Fibroblast of villous mesenchyme (primary cell): ENCODE data around the gene RERE. TPM values are rescaled to one million over a fixed set of nuclear protein-coding genes. Genes with fewer than 3 reads are reported as not detected.

Experiments
- DNase-seq: peaks from one replicate; pipeline ENCODE4 v3.0.0-alpha.2; 2010; ENCODE audit warnings: low read depth
- H3K4me3 ChIP-seq: 2 replicates; pipeline ENCODE4 v1.5.1; 2011; ENCODE audit warnings: low read depth, mild to moderate bottlenecking, low read length
- CTCF ChIP-seq: IDR thresholded peaks from 2 replicates; pipeline ENCODE4 v1.5.1; 2012; ENCODE audit warnings: low read depth, mild to moderate bottlenecking, low read length; ENCODE audit not compliant: insufficient read depth
- total RNA-seq: library from RNA; depleted of rRNA; stranded (reverse); fragments of >200 nt; gene quantifications from 2 replicates; pipeline ENCODE4 v1.2.3, GENCODE V29; 2012

The RERE gene
- total RNA-seq, 1 donor = 51.4 TPM

GRCh38 chr1:8431019-8431418, 386.4 kb downstream of the RERE start:
- DNase-seq = no peak
- no peak for TF ChIP-seq CTCF
- H3K4me3 ChIP-seq = no peak overlapping the region

- TF ChIP-seq CTCF = no peak
- no peak overlapping the region for H3K4me3 ChIP-seq
- DNase-seq = no peak
These were observed 387.0 kb downstream of the RERE start for GRCh38 chr1:8430476-8430875.

- no peak for DNase-seq
- TF ChIP-seq CTCF = no peak
- H3K4me3 ChIP-seq = no peak overlapping the region
These were observed 387.8 kb downstream of the RERE start for GRCh38 chr1:8429549-8430110.

GRCh38 chr1:8428441-8428840, 389.0 kb downstream of the RERE start:
- TF ChIP-seq CTCF = no peak
- H3K4me3 ChIP-seq = no peak overlapping the region
- no peak for DNase-seq

- TF ChIP-seq CTCF = no peak
- DNase-seq = no peak
- no peak overlapping the region for H3K4me3 ChIP-seq
These were observed 389.5 kb downstream of the RERE start for GRCh38 chr1:8427986-8428385.

GRCh38 chr1:8427493-8427892, 389.9 kb downstream of the RERE start:
- no peak for TF ChIP-seq CTCF
- DNase-seq = peak; percentile 44
- H3K4me3 ChIP-seq = no peak overlapping the region

GRCh38 chr1:8426996-8427395, 390.4 kb downstream of the RERE start:
- no peak overlapping the region for H3K4me3 ChIP-seq
- no peak for DNase-seq
- no peak for TF ChIP-seq CTCF
